ENCODE measurements around the gene SALL4.

GRCh38 chr20:51750037-51750769, 52.1 kb downstream of the SALL4 start:
- TF ChIP-seq POLR2AphosphoS5 (IDR thresholded peaks at IDR 0.05; ENCODE audit: low read depth, low read length) (no peak; the same call in 1 of the 2 replicates), FOXM1 (IDR thresholded peaks at IDR 0.05; ENCODE audit: low read depth) (no peak)
